Esophagus (tissue), 2 donors: ENCODE measurements around the gene FNBP1. TPM values are rescaled to one million over a fixed set of nuclear protein-coding genes. Genes with fewer than 3 reads are reported as not detected.

Experiments
- H3K27ac ChIP-seq, 2 donors: one replicate each; pipeline ENCODE4 v1.5.1; 2013; ENCODE audit warnings: low read depth in 2 of 2, mild to moderate bottlenecking in 2 of 2, inconsistent platforms in 1 of 2, low read length in 1 of 2, moderate library complexity in 1 of 2
- H3K27me3 ChIP-seq, 2 donors: one replicate each; pipeline ENCODE4 v1.6.1; 2013; ENCODE audit warnings: low read length in 2 of 2, control low read depth in 1 of 2, mild to moderate bottlenecking in 1 of 2; ENCODE audit not compliant: insufficient read depth in 2 of 2, control insufficient read depth in 1 of 2
- H3K36me3 ChIP-seq, 2 donors: one replicate each; pipeline ENCODE4 v1.6.1; 2013; ENCODE audit warnings: low read length in 1 of 2; ENCODE audit not compliant: control insufficient read depth in 2 of 2, insufficient read depth in 2 of 2
- H3K4me1 ChIP-seq, 2 donors: one replicate each; pipeline ENCODE4 v1.6.1; 2013; ENCODE audit warnings: low read length in 1 of 2; ENCODE audit not compliant: control insufficient read depth in 2 of 2, insufficient read depth in 2 of 2
- H3K4me3 ChIP-seq, 2 donors: one replicate each; pipeline ENCODE4 v1.5.1; 2013; ENCODE audit warnings: low read length in 2 of 2, mild to moderate bottlenecking in 2 of 2, low read depth in 1 of 2, moderate library complexity in 1 of 2
- H3K9me3 ChIP-seq, 2 donors: one replicate each; pipeline ENCODE4 v1.6.1; 2013; ENCODE audit warnings: mild to moderate bottlenecking in 2 of 2, low read depth in 1 of 2, low read length in 1 of 2, moderate library complexity in 1 of 2; ENCODE audit not compliant: control insufficient read depth in 2 of 2, insufficient read depth in 1 of 2
- WGBS, 2 donors: extraction: QIAGEN DNeasy Blood & Tissue Kit; methylation state at CpG; one replicate each; pipeline ENCODE4 v1.1.7; 2013; 5-methylcytosine and 5-hydroxymethylcytosine counted together
- polyA plus RNA-seq, 2 donors: library from polyadenylated mRNA; stranded (reverse); fragments of 200-250 nt; gene quantifications; one replicate each; pipeline ENCODE4 v1.2.3, GENCODE V29; 2013
- donor health status: healthy with polysubstance abuse.
- donor health status: Bipolar disorder and iron deficiency.

FNBP1 gene
- polyA plus RNA-seq, 2 donors, result 16.1 to 19.1 TPM

DNA sequence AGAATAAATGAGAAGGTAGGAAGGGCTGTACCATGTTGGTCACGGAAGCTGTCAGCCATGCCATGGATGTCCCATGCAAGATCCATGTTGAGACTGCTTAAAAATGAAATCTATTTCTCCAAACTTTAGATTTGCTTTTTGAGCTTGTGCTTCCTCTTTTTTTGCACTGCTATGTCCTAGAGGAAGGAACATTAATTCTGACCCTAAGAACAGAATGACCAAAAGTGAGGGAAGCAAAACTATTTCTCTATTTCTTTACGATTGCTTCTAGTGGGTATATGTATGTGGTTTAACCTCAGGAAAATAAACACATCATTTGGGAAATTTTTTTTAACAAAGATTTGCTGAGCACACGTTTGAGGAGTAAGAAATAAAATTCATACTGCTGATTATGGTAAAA is 123.1 kb downstream of the FNBP1 start:
- Histone ChIP-seq H3K4me3 (no peak overlapping the region), H3K9me3 (no peaks in the 10 kb centered on the region), H3K36me3 (peaks cover 0 to 6% of the 10 kb centered on the region in 2 donors), H3K4me1 (no peaks in the 10 kb centered on the region), H3K27me3 (no peaks in the 10 kb centered on the region), H3K27ac (no peak overlapping the region)
- 68 to 79% methylated on average over 3 of the region's 3 CpGs for WGBS, 2 donors

DNA sequence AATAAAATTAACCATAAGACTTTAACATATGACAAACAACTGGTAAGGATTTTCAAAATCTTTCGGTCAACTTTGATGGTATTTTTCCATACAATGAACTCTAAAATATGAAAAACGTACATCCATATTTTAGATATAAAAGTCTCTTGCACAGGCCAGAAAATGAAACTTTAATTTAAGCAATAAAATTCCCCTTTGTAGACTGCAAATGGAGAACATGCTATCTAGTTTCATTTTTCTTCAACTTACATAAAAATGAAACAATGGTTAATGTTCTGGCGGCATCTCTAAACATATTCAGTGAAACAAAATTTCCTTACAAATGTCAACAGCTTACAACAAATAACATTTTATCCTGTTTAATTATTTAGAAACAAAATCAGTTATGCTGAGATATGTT is 123.7 kb downstream of the FNBP1 start:
- H3K4me3 ChIP-seq, result no peak overlapping the region
- H3K36me3 ChIP-seq, result peaks cover 0 to 4% of the 10 kb centered on the region in 2 donors
- H3K27me3 ChIP-seq, result no peaks in the 10 kb centered on the region
- H3K9me3 ChIP-seq, result no peaks in the 10 kb centered on the region
- 58 to 63% methylated on average over 3 of the region's 3 CpGs for WGBS, 2 donors
- H3K27ac ChIP-seq, result no peak overlapping the region
- H3K4me1 ChIP-seq, result no peaks in the 10 kb centered on the region

DNA sequence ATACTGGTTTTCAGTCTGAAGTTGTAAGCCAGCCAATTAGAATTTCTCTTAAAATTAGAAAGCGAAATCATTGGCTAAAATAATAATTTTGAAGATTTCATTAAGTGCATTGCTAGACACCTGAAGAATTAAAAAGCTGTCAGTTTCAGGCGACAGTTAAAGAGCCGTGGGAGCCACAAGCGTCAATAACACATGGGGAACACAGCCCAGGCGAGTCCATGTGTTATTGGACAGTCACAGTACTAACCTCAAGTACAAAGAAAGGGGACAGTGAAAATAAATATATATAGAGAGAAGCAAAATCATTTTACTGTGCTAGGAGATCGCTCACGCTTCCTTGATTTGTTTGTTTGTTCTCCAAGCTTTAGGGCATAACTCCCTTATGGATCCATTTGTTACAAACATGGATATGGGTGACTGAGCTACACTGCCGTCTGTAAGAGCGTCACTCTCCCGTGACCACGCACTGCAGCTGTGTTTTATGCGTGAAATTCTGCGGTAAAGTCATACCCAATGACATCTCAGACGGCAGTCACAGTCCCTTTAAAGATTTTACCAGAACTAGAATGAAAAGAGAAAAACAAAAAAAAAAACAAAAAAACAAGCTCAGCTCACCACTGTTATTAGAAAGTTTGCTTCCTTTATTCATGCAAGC is 124.6 kb downstream of the FNBP1 start:
- H3K27me3 ChIP-seq, result no peaks in the 10 kb centered on the region
- no peak overlapping the region for H3K4me3 ChIP-seq
- no peak overlapping the region for H3K27ac ChIP-seq
- H3K9me3 ChIP-seq, result no peaks in the 10 kb centered on the region
- H3K36me3 ChIP-seq, result peaks cover 0 to 2% of the 10 kb centered on the region in 2 donors
- WGBS, 2 donors, result 85 to 94% methylated on average over 14 of the region's 14 CpGs
- H3K4me1 ChIP-seq, result no peaks in the 10 kb centered on the region

DNA sequence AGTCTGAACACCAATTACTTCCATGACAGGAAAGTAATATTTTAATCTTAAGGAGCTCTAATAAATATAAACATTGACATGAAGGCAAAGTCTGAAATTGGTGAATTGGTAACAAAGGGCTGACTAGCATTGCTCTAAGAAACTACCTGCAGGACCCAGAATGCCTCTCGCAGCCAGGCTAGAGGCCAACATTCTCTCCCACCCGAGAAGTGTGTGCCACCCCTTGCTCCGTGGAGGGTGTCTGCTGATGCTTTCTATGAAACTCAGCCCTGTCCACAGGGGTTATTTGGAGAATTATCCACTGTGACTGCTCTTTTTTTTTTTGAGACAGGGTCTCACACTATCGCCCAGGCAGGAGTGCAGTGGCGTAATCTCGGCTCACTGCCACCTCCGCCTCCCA is 126.3 kb downstream of the FNBP1 start:
- Histone ChIP-seq H3K9me3 (no peaks in the 10 kb centered on the region), H3K36me3 (peaks cover 0 to 2% of the 10 kb centered on the region in 2 donors), H3K4me3 (no peak overlapping the region), H3K27ac (no peak overlapping the region), H3K27me3 (no peaks in the 10 kb centered on the region), H3K4me1 (no peaks in the 10 kb centered on the region)
- WGBS, 2 donors, result 93 to 95% methylated on average over 7 of the region's 7 CpGs

DNA sequence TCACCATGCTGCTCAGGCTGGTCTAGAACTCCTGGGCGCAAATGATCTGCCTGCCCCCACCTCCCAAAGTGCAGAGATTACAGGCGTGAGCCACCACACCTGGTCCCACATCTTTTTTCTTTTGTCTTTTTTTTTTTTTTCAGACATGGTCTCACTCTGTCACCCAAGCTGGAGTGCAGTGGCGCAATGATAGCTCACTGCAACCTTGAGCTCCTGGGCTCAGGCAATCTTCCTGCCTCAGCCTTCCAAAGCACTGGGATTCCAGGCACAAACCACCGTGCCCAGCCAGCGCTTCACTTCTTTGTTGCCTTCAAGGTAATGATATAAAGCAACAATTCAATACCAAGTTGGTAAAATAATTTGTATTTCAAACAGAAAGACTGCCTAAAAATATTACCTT is 128.9 kb downstream of the FNBP1 start:
- Histone ChIP-seq H3K4me1 (peaks cover 0 to 3% of the 10 kb centered on the region in 2 donors), H3K4me3 (no peak overlapping the region), H3K27me3 (no peaks in the 10 kb centered on the region), H3K27ac (no peak overlapping the region), H3K9me3 (no peaks in the 10 kb centered on the region), H3K36me3 (peaks cover 0 to 2% of the 10 kb centered on the region in 2 donors)
- 94% methylated on average over 5 of the region's 5 CpGs for WGBS, 2 donors

DNA sequence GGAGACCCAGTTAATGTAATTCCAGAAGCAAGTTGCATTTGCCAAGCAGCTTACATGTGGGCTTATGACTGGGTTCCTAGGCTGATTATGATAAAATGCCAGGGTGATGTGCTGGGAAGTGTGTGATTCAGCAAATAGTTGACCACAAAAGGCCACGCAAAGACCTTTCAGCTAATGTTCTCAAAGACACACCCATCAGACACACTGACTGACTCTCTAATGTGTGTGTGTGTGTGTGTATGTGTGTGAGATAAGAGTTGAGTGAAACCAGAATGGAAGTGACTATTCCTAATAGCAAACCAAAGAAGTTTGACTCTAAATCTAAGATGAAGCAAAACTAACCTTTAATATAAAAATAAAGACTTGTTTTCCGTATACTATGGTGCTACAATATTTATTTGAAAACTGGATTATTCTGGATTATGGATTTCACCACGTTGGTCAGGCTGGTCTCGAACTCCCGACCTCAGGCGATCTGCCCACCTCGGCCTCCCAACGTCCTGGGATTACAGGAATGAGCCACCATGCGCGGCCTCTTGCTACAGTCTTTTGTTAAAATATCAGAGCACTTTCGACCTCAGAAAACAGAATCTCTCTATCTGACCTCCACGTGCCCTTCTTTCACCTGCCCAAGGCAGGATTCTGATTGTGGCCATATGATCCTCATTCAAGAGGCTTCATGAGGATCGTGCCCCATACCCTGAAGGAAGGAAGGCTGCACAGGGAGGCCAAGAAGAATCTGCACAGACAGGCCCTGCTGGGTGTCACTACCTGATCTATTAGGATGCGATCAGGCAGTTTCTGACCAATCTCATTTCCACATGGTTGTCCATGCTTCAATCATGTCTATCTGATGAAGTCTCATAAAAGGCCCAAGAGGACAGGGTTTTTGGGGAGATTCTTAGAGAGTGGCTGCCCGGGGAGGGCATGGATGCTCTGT is 132.1 kb downstream of the FNBP1 start:
- 78 to 84% methylated on average over 15 of the region's 15 CpGs for whole genome bisulfite sequencing, 2 donors
- Histone ChIP-seq H3K9me3 (no peaks in the 10 kb centered on the region), H3K4me1 (peaks cover 0 to 3% of the 10 kb centered on the region in 2 donors), H3K27me3 (no peaks in the 10 kb centered on the region), H3K27ac (peak overlapping the region in 1 of 2 donors; percentile 57), H3K36me3 (peaks cover 0 to 8% of the 10 kb centered on the region in 2 donors), H3K4me3 (no peak overlapping the region)

DNA sequence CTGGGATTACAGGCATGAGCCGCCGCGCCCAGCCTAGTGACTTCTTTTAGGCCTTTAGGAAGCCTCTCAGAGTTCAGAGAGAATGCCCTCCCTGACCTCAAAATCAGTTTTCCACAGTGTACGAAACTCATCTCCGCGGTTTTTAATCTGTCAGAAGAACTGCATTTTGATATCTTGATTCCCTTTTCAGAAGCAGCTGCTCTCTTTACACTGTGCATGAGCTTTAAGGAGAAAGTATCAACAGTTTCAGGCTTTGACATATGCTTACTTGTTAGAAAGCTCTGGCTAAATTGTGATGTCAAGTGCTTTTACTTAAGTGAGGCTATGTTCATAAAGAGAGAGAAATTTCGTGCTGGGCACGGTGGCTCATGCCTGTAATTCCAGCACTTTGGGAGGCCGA is 133.1 kb downstream of the FNBP1 start:
- H3K9me3 ChIP-seq, result no peaks in the 10 kb centered on the region
- peaks cover 0 to 8% of the 10 kb centered on the region in 2 donors for H3K36me3 ChIP-seq
- no peaks in the 10 kb centered on the region for H3K27me3 ChIP-seq
- 91% methylated on average over 9 of the region's 9 CpGs for WGBS, 2 donors
- H3K27ac ChIP-seq, result no peak overlapping the region
- no peak overlapping the region for H3K4me3 ChIP-seq
- H3K4me1 ChIP-seq, result peaks cover 0 to 3% of the 10 kb centered on the region in 2 donors

DNA sequence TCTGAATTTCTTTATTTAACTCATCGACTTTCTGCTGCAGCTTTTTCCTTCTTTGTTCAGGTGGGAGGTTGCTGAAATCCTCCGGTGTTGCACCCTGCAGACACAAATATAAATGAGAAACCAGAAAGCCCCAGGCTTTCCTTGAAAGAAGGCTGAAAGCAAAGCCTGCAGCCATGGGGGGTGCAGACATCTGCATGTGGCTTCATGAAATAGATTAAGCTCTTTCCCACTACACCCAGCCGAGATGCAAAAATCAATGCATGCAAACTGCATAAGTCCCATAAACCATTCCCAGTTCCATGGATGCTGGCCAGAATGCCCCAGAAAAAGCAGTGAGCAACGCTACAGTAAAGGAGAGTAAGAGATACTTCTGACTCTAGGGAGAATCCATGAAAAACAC is 134.1 kb downstream of the FNBP1 start:
- Histone ChIP-seq H3K4me3 (no peak overlapping the region), H3K27me3 (no peaks in the 10 kb centered on the region), H3K36me3 (peaks cover 0 to 8% of the 10 kb centered on the region in 2 donors), H3K4me1 (peaks cover 0 to 3% of the 10 kb centered on the region in 2 donors), H3K27ac (no peak overlapping the region), H3K9me3 (no peaks in the 10 kb centered on the region)
- 82 to 88% methylated on average over 4 of the region's 4 CpGs for WGBS, 2 donors

DNA sequence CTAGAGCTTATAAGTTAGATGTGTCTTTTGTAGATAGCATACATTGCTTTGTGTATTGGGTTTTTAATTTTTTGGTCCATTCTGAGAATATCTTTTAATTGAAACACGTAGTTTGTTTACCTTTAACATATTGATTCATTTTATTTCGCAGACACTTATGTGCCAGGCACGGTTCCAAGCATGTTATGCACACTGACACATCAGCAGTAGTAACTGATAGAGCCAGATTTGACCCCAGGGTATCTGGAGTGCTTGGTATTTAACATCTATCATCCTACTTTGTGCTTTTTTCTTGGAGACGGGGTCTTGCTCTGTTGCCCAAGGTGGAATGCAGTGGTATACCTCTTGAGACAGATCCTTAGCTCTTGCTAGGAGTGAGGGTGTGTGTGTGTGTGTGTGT is 135.8 kb downstream of the FNBP1 start:
- Histone ChIP-seq H3K27me3 (no peaks in the 10 kb centered on the region), H3K4me3 (no peak overlapping the region), H3K4me1 (peaks cover 0 to 3% of the 10 kb centered on the region in 2 donors), H3K9me3 (no peaks in the 10 kb centered on the region), H3K27ac (no peak overlapping the region), H3K36me3 (peaks cover 0 to 8% of the 10 kb centered on the region in 2 donors)
- 93 to 95% methylated on average over 4 of the region's 4 CpGs for WGBS, 2 donors
